IPS-NIHi7 (cell line): Measurements from ENCODE around the gene KLHL8.
"Not testable (repeated sequence)": the region's sequence is repeated elsewhere in the genome, so short reads cannot be mapped to it uniquely, and the experiment has no call there.

Experiments used
- DNase-seq: peaks from one replicate; pipeline ENCODE4 v3.0.0; 2012; ENCODE audit warnings: mixed read lengths; ENCODE audit errors: extremely low spot score

Gene KLHL8

GRCh38 chr4:87179751-87180150 is 40.7 kb downstream of the KLHL8 start:
- no peak for DNase-seq

- DNase-seq, result no peak
These were observed 45.7 kb downstream of the KLHL8 start for GRCh38 chr4:87174672-87175071.

- DNase-seq, result no peak
These were observed 48.5 kb downstream of the KLHL8 start for GRCh38 chr4:87171944-87172343.

- DNase-seq, result no peak
These were observed 54.0 kb downstream of the KLHL8 start for GRCh38 chr4:87166296-87166854.

- DNase-seq, result no peak
These were observed 54.5 kb downstream of the KLHL8 start for GRCh38 chr4:87165892-87166291.

GRCh38 chr4:87153078-87153870 is 67.1 kb downstream of the KLHL8 start:
- DNase-seq, result no peak

GRCh38 chr4:87152310-87153041 is 67.9 kb downstream of the KLHL8 start:
- DNase-seq, result no peak

- no peak for DNase-seq
These were observed 68.7 kb downstream of the KLHL8 start for GRCh38 chr4:87151730-87152129.

- DNase-seq, result peak; percentile 49
These were observed 69.7 kb downstream of the KLHL8 start for GRCh38 chr4:87150498-87151261.

GRCh38 chr4:87147116-87147515 is 73.3 kb downstream of the KLHL8 start:
- DNase-seq, result no peak

- not testable (repeated sequence) for DNase-seq
These were observed 74.5 kb downstream of the KLHL8 start for GRCh38 chr4:87145934-87146333.

- no peak for DNase-seq
These were observed 76.1 kb downstream of the KLHL8 start for GRCh38 chr4:87144356-87144755.

GRCh38 chr4:87141428-87141827 is 79.0 kb downstream of the KLHL8 start:
- no peak for DNase-seq

GRCh38 chr4:87134122-87134521 is 86.3 kb downstream of the KLHL8 start:
- no peak for DNase-seq

GRCh38 chr4:87133183-87133582 is 87.2 kb downstream of the KLHL8 start:
- DNase-seq, result no peak

- DNase-seq, result no peak
These were observed 88.4 kb downstream of the KLHL8 start for GRCh38 chr4:87132035-87132434.

- no peak for DNase-seq
These were observed 89.3 kb downstream of the KLHL8 start for GRCh38 chr4:87130985-87131703.

GRCh38 chr4:87129681-87130080 is 90.7 kb downstream of the KLHL8 start:
- DNase-seq, result no peak

GRCh38 chr4:87128006-87128705 is 92.3 kb downstream of the KLHL8 start:
- DNase-seq, result no peak

- no peak for DNase-seq
These were observed 94.4 kb downstream of the KLHL8 start for GRCh38 chr4:87126056-87126455.

GRCh38 chr4:87122252-87122651 is 98.2 kb downstream of the KLHL8 start:
- no peak for DNase-seq
